Neural crest cell (in vitro differentiated cells): Measurements from ENCODE around the gene HACD2. TPM values are rescaled to one million over a fixed set of nuclear protein-coding genes. Genes with fewer than 3 reads are reported as not detected.

Experiments
- DNase-seq: peaks from one replicate; pipeline ENCODE4 v3.0.0; 2021; ENCODE audit warnings: low read depth, mixed read lengths, low spot score
- H3K27ac Mint-ChIP-seq: one replicate; pipeline ENCODE4 v1.8.0; 2021; ENCODE audit warnings: mild to moderate bottlenecking, mixed read lengths; ENCODE audit not compliant: unreplicated experiment
- H3K27me3 Mint-ChIP-seq: 2 replicates; pipeline ENCODE4 v1.8.0; 2021; ENCODE audit warnings: low read depth, mild to moderate bottlenecking, mixed read lengths
- H3K36me3 Mint-ChIP-seq: 2 replicates; pipeline ENCODE4 v1.8.0; 2021; ENCODE audit warnings: low read depth, mild to moderate bottlenecking, mixed read lengths
- H3K4me1 Mint-ChIP-seq: 2 replicates; pipeline ENCODE4 v1.8.0; 2021; ENCODE audit warnings: mixed read lengths
- H3K4me3 Mint-ChIP-seq: one replicate; pipeline ENCODE4 v1.8.0; 2021; ENCODE audit warnings: mild to moderate bottlenecking, mixed read lengths
- H3K9me3 Mint-ChIP-seq: 2 replicates; pipeline ENCODE4 v1.8.0; 2021; ENCODE audit warnings: mixed read lengths
- total RNA-seq: library from RNA; stranded (reverse); gene quantifications from 2 replicates; pipeline ENCODE4 v1.2.1, GENCODE V29; 2021
- TF ChIP-seq, protein P1 (sequence below): fragments of 200-600 bp; sonication (generic); conservative IDR thresholded peaks from 2 replicates; pipeline ENCODE4 v1.5.0; 2021; ENCODE audit warnings: antibody characterized with exemption, mild to moderate bottlenecking

Gene HACD2
- total RNA-seq, 1 donor from 2014 or later = 26.5 TPM

DNA sequence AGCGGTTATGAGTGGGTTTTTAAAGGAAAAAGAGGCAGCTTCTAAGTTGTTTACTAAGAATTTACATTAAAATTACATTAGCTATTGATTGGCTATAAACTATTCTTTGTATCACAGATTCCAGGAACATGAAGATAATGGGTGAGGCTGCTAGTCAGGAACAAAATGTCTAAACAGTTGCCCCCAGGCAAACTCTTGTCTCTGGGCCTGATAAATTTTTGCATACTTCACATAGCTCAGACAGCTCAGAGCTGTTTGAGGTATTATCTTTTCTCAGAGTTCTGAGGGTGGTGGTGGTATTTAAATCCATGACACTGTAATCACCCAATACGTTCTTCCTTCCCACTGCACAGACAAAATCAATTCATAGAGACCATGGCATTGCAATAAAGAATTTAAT is 2.1 kb upstream of the HACD2 start:
- no peak for DNase-seq
- H3K27me3 Mint-ChIP-seq = no peaks in the 10 kb centered on the region
- H3K9me3 Mint-ChIP-seq = peaks cover 5% of the 10 kb centered on the region
- peak overlapping the region; percentile 42 for H3K4me3 Mint-ChIP-seq
- TF ChIP-seq, protein P1, sequence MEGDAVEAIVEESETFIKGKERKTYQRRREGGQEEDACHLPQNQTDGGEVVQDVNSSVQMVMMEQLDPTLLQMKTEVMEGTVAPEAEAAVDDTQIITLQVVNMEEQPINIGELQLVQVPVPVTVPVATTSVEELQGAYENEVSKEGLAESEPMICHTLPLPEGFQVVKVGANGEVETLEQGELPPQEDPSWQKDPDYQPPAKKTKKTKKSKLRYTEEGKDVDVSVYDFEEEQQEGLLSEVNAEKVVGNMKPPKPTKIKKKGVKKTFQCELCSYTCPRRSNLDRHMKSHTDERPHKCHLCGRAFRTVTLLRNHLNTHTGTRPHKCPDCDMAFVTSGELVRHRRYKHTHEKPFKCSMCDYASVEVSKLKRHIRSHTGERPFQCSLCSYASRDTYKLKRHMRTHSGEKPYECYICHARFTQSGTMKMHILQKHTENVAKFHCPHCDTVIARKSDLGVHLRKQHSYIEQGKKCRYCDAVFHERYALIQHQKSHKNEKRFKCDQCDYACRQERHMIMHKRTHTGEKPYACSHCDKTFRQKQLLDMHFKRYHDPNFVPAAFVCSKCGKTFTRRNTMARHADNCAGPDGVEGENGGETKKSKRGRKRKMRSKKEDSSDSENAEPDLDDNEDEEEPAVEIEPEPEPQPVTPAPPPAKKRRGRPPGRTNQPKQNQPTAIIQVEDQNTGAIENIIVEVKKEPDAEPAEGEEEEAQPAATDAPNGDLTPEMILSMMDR = no peak
- H3K36me3 Mint-ChIP-seq = peaks cover 26% of the 10 kb centered on the region
- peaks cover 14% of the 10 kb centered on the region for H3K4me1 Mint-ChIP-seq
- H3K27ac Mint-ChIP-seq = no peak overlapping the region

DNA sequence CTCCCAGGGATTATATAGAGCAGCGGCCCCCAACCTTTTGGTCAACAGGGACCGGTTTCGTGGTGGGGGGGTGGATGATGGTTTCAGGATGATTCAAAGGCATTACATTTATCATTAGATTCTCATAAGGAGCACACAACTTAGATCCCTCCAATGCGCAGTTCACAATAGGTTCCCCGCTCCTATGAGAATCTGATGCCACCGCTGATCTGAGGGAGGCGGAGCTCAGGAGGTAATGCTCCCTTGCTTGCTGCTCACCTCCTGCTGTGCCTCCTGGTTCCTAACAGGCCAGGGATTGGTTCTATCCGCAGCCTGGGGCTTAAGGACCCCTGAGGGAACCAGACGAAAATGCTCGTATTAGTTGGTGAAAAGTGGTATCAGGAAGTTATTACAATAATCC is 1.3 kb upstream of the HACD2 start:
- Mint-ChIP-seq H3K36me3 (peaks cover 23% of the 10 kb centered on the region), H3K27me3 (no peaks in the 10 kb centered on the region), H3K9me3 (no peaks in the 10 kb centered on the region), H3K4me1 (peaks cover 14% of the 10 kb centered on the region), H3K4me3 (no peak overlapping the region), H3K27ac (no peak overlapping the region)
- TF ChIP-seq, protein P1 = no peak
- DNase-seq = peak; percentile 23

DNA sequence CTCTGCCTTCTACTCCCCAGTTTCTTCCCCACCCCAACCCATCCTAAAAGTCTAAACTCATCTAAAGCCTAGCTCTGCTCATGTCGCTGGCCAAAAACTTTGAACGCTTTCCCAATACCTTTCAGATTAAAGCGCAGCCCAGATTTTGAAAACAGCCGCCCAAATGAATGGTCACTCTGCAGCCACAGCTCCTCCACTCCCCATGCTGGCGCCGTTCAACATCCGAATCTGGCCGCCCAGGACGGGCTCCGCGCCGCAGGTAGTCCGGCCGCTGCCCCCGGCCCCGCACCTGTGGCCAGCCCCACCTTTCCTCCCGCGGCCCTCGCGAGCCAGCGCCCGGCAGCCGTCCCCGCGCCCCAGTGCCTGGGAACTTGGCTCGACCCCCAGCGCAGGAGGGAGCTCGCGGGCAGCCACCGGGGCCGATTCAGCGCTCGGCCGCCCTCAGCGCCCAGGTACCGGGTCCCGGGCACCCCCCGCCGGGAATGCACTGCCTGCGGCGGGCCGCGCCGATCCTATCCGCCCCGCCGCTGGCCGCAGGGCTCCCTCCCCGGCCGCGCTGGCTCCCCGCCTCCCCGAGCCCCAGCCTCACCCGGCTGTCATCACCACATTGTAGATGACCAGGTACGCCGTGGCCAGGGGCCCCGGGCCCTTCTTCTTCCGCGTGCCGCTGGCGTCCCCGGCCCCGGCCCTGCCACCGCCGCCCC is 417 bp downstream of the HACD2 start:
- H3K36me3 Mint-ChIP-seq = peaks cover 15% of the 10 kb centered on the region
- H3K4me3 Mint-ChIP-seq = peak overlapping the region; percentile 96
- H3K9me3 Mint-ChIP-seq = no peaks in the 10 kb centered on the region
- no peaks in the 10 kb centered on the region for H3K27me3 Mint-ChIP-seq
- no peak overlapping the region for H3K27ac Mint-ChIP-seq
- peaks cover 14% of the 10 kb centered on the region for H3K4me1 Mint-ChIP-seq
- TF ChIP-seq, protein P1 = peak; percentile 30
- DNase-seq = no peak

DNA sequence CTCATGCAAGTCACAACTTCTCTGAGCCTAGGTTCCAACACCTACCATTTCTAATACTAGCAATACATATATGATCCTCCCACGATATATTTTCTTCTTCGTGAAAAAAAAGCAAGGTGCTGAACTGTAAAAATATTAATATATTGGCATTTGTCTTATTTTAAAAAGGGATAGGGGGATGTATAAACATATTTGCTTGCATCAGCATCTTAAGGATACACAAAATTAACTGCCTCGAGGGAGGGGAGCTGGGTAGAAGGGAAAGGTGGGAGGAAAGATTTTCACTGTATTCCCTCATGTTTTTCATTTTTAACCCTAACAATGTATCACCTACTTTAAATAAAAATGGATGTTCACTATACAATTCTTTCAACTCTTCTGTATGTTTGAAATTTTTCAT is 1.3 kb downstream of the HACD2 start:
- H3K36me3 Mint-ChIP-seq = peaks cover 15% of the 10 kb centered on the region
- peaks cover 14% of the 10 kb centered on the region for H3K4me1 Mint-ChIP-seq
- DNase-seq = no peak
- H3K27me3 Mint-ChIP-seq = no peaks in the 10 kb centered on the region
- H3K4me3 Mint-ChIP-seq = peak overlapping the region; percentile 96
- H3K9me3 Mint-ChIP-seq = no peaks in the 10 kb centered on the region
- H3K27ac Mint-ChIP-seq = no peak overlapping the region
- TF ChIP-seq, protein P1 = no peak

DNA sequence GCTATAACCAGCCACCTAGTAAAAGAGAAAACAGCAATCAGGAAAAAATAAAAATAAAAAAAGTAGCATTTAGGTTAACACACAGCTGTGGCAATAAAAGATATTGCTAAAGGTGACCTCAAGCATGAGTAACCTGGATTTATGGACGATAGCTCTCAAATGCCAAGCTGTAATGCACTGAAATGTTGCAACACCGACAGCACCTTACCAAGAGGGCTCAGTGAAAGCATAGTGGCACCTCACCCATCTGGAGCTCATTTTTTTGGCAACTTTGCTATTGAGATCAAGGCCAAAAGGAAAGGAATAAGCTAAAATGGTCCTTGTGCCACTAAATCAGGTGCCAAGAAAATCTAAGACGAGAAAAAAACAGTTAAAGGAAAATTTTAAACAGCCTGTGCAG is 2.5 kb downstream of the HACD2 start:
- TF ChIP-seq, protein P1 = no peak
- H3K9me3 Mint-ChIP-seq = no peaks in the 10 kb centered on the region
- no peaks in the 10 kb centered on the region for H3K27me3 Mint-ChIP-seq
- DNase-seq = no peak
- peak overlapping the region; percentile 33 for H3K4me3 Mint-ChIP-seq
- peaks cover 18% of the 10 kb centered on the region for H3K36me3 Mint-ChIP-seq
- peaks cover 14% of the 10 kb centered on the region for H3K4me1 Mint-ChIP-seq
- no peak overlapping the region for H3K27ac Mint-ChIP-seq
